Endothelial cell of umbilical vein (primary cell): ENCODE results near the gene CDH23. TPM values are rescaled to one million over a fixed set of nuclear protein-coding genes. Genes with fewer than 3 reads are reported as not detected.

ENCODE experiments used
- BruUV-seq: library from RNA; stranded (reverse); fragments of 400-500 nt; replicated peaks from 2 replicates; lab custom pipeline; 2021; lab: Mats Ljungman, UMichigan
- CTCF ChIA-PET: fragments of 300-600, 350-600 bp; sonication (Branson Sonifier 250); formaldehyde crosslinking; loops from one replicate; lab custom pipeline; 2021; ENCODE audit warnings: antibody characterized with exemption, inconsistent platforms; lab: Charles Lee
- POLR2A ChIA-PET: fragments of 300-600, 350-600 bp; sonication (Branson Sonifier 250); formaldehyde crosslinking; loops from one replicate; lab custom pipeline; 2021; ENCODE audit warnings: antibody characterized with exemption, inconsistent platforms; lab: Charles Lee
- DNase-seq: peaks from one replicate; pipeline ENCODE4 v3.0.0-alpha.2; 2011; ENCODE audit warnings: low read depth, low spot score
- FAIRE-seq: peaks from 2 replicates; lab custom pipeline; 2011; peaks lifted over from hg19 to GRCh38; lab: Jason Lieb, UNC
- H2AFZ ChIP-seq: 2 replicates; pipeline ENCODE4 v1.6.0; 2012; ENCODE audit warnings: low read depth, low read length, control low read depth, inconsistent platforms
- H3K27ac ChIP-seq: 2 replicates; pipeline ENCODE4 v1.5.1; 2011; ENCODE audit warnings: low read depth, mild to moderate bottlenecking, control low read depth, low read length, moderate library complexity; ENCODE audit not compliant: insufficient read depth
- H3K27me3 ChIP-seq, 2 experiments: 2 replicates each; pipeline versions ENCODE4 v1.6.0 to v1.6.1; 2011; ENCODE audit warnings: low read length in 2 of 2, mixed read lengths in 1 of 2; ENCODE audit not compliant: control insufficient read depth in 2 of 2, insufficient read depth in 2 of 2
- H3K36me3 ChIP-seq, 2 experiments: 2 replicates in 1 of 2; 3 replicates in 1 of 2; pipeline ENCODE4 v1.5.1; 2011; ENCODE audit warnings: low read length in 2 of 2, mild to moderate bottlenecking in 1 of 2, moderate library complexity in 1 of 2; ENCODE audit not compliant: control insufficient read depth in 2 of 2, insufficient read depth in 2 of 2; ENCODE audit errors: extremely low read depth in 1 of 2
- H3K4me1 ChIP-seq: 3 replicates; pipeline ENCODE4 v1.5.1; 2011; ENCODE audit warnings: mild to moderate bottlenecking, low read length; ENCODE audit not compliant: control insufficient read depth, insufficient read depth; ENCODE audit errors: extremely low read depth
- H3K4me2 ChIP-seq: 2 replicates; pipeline ENCODE4 v1.6.1; 2011; ENCODE audit warnings: low read length, control low read depth, mixed read lengths; ENCODE audit not compliant: insufficient read depth
- H3K4me3 ChIP-seq, 3 experiments: fragments of 200-600 bp in 1 of 3; sonication (generic), shearing (Covaris generic) in 1 of 3; replicated peaks in 1 of 3; 2 replicates each; pipeline ENCODE4 v1.5.1; 2011 to 2016; ENCODE audit warnings: control low read depth in 3 of 3, low read length in 3 of 3, mild to moderate bottlenecking in 2 of 3, inconsistent platforms in 1 of 3, low read depth in 1 of 3, moderate library complexity in 1 of 3; ENCODE audit not compliant: insufficient read depth in 1 of 3
- H3K79me2 ChIP-seq: 2 replicates; pipeline ENCODE4 v1.6.0; 2012; ENCODE audit warnings: low read length, inconsistent platforms; ENCODE audit not compliant: control insufficient read depth, insufficient read depth
- H3K9ac ChIP-seq: replicated peaks from 2 replicates; pipeline ENCODE3; 2011; ENCODE audit warnings: low read length, control low read depth; ENCODE audit not compliant: insufficient read depth; ENCODE audit errors: extremely low read depth
- H3K9me1 ChIP-seq: replicated peaks from 3 replicates; pipeline ENCODE4 v1.6.0; 2011; ENCODE audit warnings: mild to moderate bottlenecking, low read length; ENCODE audit not compliant: control insufficient read depth, insufficient read depth; ENCODE audit errors: extremely low read depth
- H3K9me3 ChIP-seq: replicated peaks from 2 replicates; pipeline ENCODE4 v1.5.1; 2012; ENCODE audit warnings: low read length, inconsistent platforms; ENCODE audit not compliant: control insufficient read depth, insufficient read depth
- H4K20me1 ChIP-seq: replicated peaks from 2 replicates; pipeline ENCODE3; 2011; ENCODE audit warnings: mild to moderate bottlenecking, low read length; ENCODE audit not compliant: control insufficient read depth, insufficient read depth; ENCODE audit errors: extremely low read depth
- CTCF ChIP-seq, 2 donors: IDR thresholded peaks; 1 replicate in 1 of 2; 2 replicates in 1 of 2; pipeline ENCODE4 v1.5.1; 2011; ENCODE audit warnings: low read length in 2 of 2, mild to moderate bottlenecking in 2 of 2, moderate library complexity in 2 of 2, control low read depth in 1 of 2, inconsistent platforms in 1 of 2, low read depth in 1 of 2; ENCODE audit not compliant: insufficient read depth in 1 of 2; ENCODE audit errors: extremely low read depth in 1 of 2
- EZH2 ChIP-seq: IDR thresholded peaks from 2 replicates; pipeline ENCODE4 v1.6.1; 2012; ENCODE audit warnings: borderline replicate concordance, low read depth, mild to moderate bottlenecking, moderate library complexity, low read length, inconsistent platforms; ENCODE audit not compliant: severe bottlenecking
- FOS ChIP-seq: IDR thresholded peaks from 2 replicates; pipeline ENCODE4 v1.6.1; 2011; ENCODE audit warnings: mild to moderate bottlenecking, low read length, moderate library complexity, borderline replicate concordance; ENCODE audit not compliant: insufficient read depth
- GATA2 ChIP-seq: IDR thresholded peaks from 2 replicates; pipeline ENCODE4 v1.7.0; 2011; ENCODE audit warnings: low read depth, mild to moderate bottlenecking, moderate library complexity, mixed read lengths, low read length; ENCODE audit not compliant: insufficient read length, insufficient read depth
- JUN ChIP-seq: IDR thresholded peaks from 2 replicates; pipeline ENCODE4 v1.6.1; 2011; ENCODE audit warnings: borderline replicate concordance, low read depth; ENCODE audit not compliant: insufficient read length, insufficient read depth
- MYC ChIP-seq: IDR thresholded peaks from one replicate; pipeline ENCODE4 v1.6.1; 2011; ENCODE audit warnings: mild to moderate bottlenecking, low read depth, low read length
- POLR2A ChIP-seq: IDR thresholded peaks from 2 replicates; pipeline ENCODE4 v1.6.1; 2012; ENCODE audit warnings: low read depth, mild to moderate bottlenecking, control low read depth, low read length
- POLR2AphosphoS5 ChIP-seq: IDR thresholded peaks from 2 replicates; pipeline ENCODE4 v1.6.1; 2012; ENCODE audit warnings: low read depth, mild to moderate bottlenecking, control low read depth, low read length, moderate library complexity; ENCODE audit not compliant: insufficient read depth
- dilution Hi-C: fragments of 300-500 bp; cut with MboI; formaldehyde crosslinking; loops from one replicate; pipeline ENCODE4 v1.15.0; 2019; ENCODE audit warnings: low sequenced_read_pairs; ENCODE audit not compliant: extremely low pct_ligation_motif_present
- intact Hi-C: fragments of 100-400 bp; cut with micrococcal nuclease; formaldehyde crosslinking; loops from one replicate; pipeline ENCODE4 v1.10.0; 2022
- polyA plus RNA-seq, 4 experiments: library from polyadenylated mRNA; depleted of rRNA in 3 of 4; stranded (reverse) in 3 of 4; unstranded in 1 of 4; fragments of >200 nt; gene quantifications; 2 replicates each; pipeline versions ENCODE4 v1.2.1 to v1.2.3, GENCODE V29; 2011 to 2012; ENCODE audit warnings: missing spikeins in 1 of 4
- total RNA-seq: library from RNA; stranded (reverse); gene quantifications from 2 replicates; pipeline ENCODE4 v1.2.3, GENCODE V29; 2021
- TF ChIP-seq, protein P1 (sequence below): IDR thresholded peaks from 2 replicates; pipeline ENCODE4 v1.6.1; 2011; ENCODE audit not compliant: insufficient read depth, insufficient read length

Gene CDH23
- total and polyA plus RNA-seq, 2 donors (not counting 3 experiments of a cell fraction or from before 2014, with no cell fraction given): not detected

- H2AFZ ChIP-seq: no peak overlapping the region
- TF ChIP-seq GATA2: no peak
- TF ChIP-seq CTCF (IDR thresholded peaks at IDR 0.05; ENCODE audit: extremely low read depth in 1 of 2, insufficient read depth in 1 of 2, low read depth in 1 of 2, low read length in 2 of 2): no peak
- no peak for TF ChIP-seq JUN
- TF ChIP-seq EZH2: no peak
- TF ChIP-seq MYC: no peak
- no peak for TF ChIP-seq FOS
- TF ChIP-seq POLR2AphosphoS5: no peak
- TF ChIP-seq POLR2A: no peak
- TF ChIP-seq, protein P1, sequence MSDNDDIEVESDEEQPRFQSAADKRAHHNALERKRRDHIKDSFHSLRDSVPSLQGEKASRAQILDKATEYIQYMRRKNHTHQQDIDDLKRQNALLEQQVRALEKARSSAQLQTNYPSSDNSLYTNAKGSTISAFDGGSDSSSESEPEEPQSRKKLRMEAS: no peak
- no peak overlapping the region for H3K4me2 ChIP-seq
- H3K9ac ChIP-seq: no peak overlapping the region
- FAIRE-seq (no peak), DNase-seq (no peak)
- no peaks in the 10 kb centered on the region for H3K9me1 ChIP-seq
- BruUV-seq: no TSS peak
- POLR2A ChIA-PET: no interaction called here
- no peak overlapping the region for H3K27ac ChIP-seq
- intact Hi-C loops: no loop called here
- dilution Hi-C loops: no loop called here
- H4K20me1 ChIP-seq: no peaks in the 10 kb centered on the region
- H3K9me3 ChIP-seq: no peaks in the 10 kb centered on the region
- no peaks in the 10 kb centered on the region for H3K4me1 ChIP-seq
- H3K27me3 ChIP-seq: peaks cover 0 to 6% of the 10 kb centered on the region in 2 experiments
- no peaks in the 10 kb centered on the region for H3K36me3 ChIP-seq
- H3K79me2 ChIP-seq: no peaks in the 10 kb centered on the region
- no peak overlapping the region for H3K4me3 ChIP-seq
- CTCF ChIA-PET: interaction anchor here (0.6 to 1.7 kb wide), 3 partner anchors 37 to 152 kb away, joined by 3 to 6 read pairs (median 4); no protein-coding TSS in a partner anchor
These were observed 263.0 kb downstream of the CDH23 start for GRCh38 chr10:71659737-71660136.
